Mesendoderm (in vitro differentiated cells): ENCODE results near the gene COA1.

ENCODE experiments used
- DNase-seq: peaks from one replicate; pipeline ENCODE4 v3.0.0; 2013
- H2AK5ac ChIP-seq: 2 replicates; pipeline ENCODE4 v1.6.1; 2013; ENCODE audit warnings: low read length, inconsistent platforms
- H2BK120ac ChIP-seq: 2 replicates; pipeline ENCODE4 v1.6.1; 2013; ENCODE audit warnings: low read depth, mild to moderate bottlenecking, low read length, moderate library complexity, mixed read lengths
- H2BK15ac ChIP-seq: replicated peaks from 2 replicates; pipeline ENCODE4 v1.6.1; 2013; ENCODE audit warnings: low read depth, mild to moderate bottlenecking, moderate library complexity
- H2BK5ac ChIP-seq: 2 replicates; pipeline ENCODE4 v1.6.1; 2013; ENCODE audit warnings: low read length, inconsistent platforms
- H3K18ac ChIP-seq: 2 replicates; pipeline ENCODE4 v1.6.1; 2013; ENCODE audit warnings: mild to moderate bottlenecking, low read length, mixed read lengths
- H3K23ac ChIP-seq: one replicate; pipeline ENCODE4 v1.6.1; 2013; ENCODE audit warnings: low read length
- H3K27ac ChIP-seq: 2 replicates; pipeline ENCODE4 v1.5.1; 2013; ENCODE audit warnings: low read depth, mild to moderate bottlenecking, inconsistent platforms, low read length, moderate library complexity
- H3K27me3 ChIP-seq: 2 replicates; pipeline ENCODE4 v1.6.1; 2013; ENCODE audit warnings: low read length, control low read depth, mild to moderate bottlenecking, inconsistent platforms; ENCODE audit not compliant: insufficient read depth, poor library complexity
- H3K36me3 ChIP-seq: 2 replicates; pipeline ENCODE4 v1.6.1; 2013; ENCODE audit warnings: low read length, inconsistent platforms; ENCODE audit not compliant: control insufficient read depth, insufficient read depth
- H3K4ac ChIP-seq: one replicate; pipeline ENCODE4 v1.6.1; 2013; ENCODE audit warnings: low read depth, mild to moderate bottlenecking, low read length, moderate library complexity
- H3K4me1 ChIP-seq: 2 replicates; pipeline ENCODE4 v1.6.1; 2013; ENCODE audit warnings: low read depth, low read length, inconsistent platforms; ENCODE audit not compliant: control insufficient read depth
- H3K4me2 ChIP-seq: 2 replicates; pipeline ENCODE4 v1.6.1; 2013; ENCODE audit warnings: low read length
- H3K4me3 ChIP-seq: 2 replicates; pipeline ENCODE4 v1.5.1; 2013; ENCODE audit warnings: mild to moderate bottlenecking, low read length
- H3K56ac ChIP-seq: one replicate; pipeline ENCODE4 v1.6.1; 2013; ENCODE audit warnings: low read length
- H3K79me1 ChIP-seq: 2 replicates; pipeline ENCODE4 v1.6.1; 2013; ENCODE audit warnings: low read length, inconsistent platforms
- H3K79me2 ChIP-seq: 2 replicates; pipeline ENCODE4 v1.6.1; 2013; ENCODE audit warnings: mild to moderate bottlenecking, low read length; ENCODE audit not compliant: control insufficient read depth, insufficient read depth
- H3K9ac ChIP-seq: 2 replicates; pipeline ENCODE4 v1.6.1; 2013; ENCODE audit warnings: low read length, inconsistent platforms
- H4K5ac ChIP-seq: one replicate; pipeline ENCODE4 v1.6.1; 2013; ENCODE audit warnings: low read length
- H4K8ac ChIP-seq: one replicate; pipeline ENCODE4 v1.6.1; 2013; ENCODE audit warnings: low read depth, mild to moderate bottlenecking, control low read depth, low read length, moderate library complexity
- WGBS: extraction: QIAGEN DNeasy Blood & Tissue Kit; methylation state at CpG from one replicate; pipeline ENCODE4 v1.1.7; 2013; ENCODE audit warnings: low lambda C conversion rate, missing lambda C conversion rate; ENCODE audit not compliant: insufficient coverage; ENCODE audit errors: extremely low coverage; 5-methylcytosine and 5-hydroxymethylcytosine counted together

Gene COA1

DNA sequence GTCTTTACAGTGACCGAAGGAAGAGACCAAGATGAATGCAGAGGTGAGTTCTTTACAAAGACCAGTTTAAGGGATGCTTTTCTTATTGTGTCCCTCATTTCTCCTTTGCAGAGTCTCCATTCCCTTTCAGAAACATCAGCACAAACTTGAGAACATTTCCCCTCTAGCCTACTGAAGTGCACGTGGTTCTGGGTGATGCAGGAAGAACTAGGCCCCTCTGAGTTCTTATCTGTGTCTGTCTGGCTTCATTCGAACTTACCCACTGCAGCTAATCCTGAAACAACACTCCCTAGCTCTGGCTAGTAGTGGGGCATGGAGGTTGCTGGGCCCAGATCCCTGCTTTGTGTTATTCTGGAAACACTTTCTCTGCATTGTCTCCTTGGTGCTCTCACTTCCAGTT is 41.8 kb upstream of the COA1 start:
- Histone ChIP-seq H3K9ac (no peak overlapping the region), H3K4me3 (no peak overlapping the region), H3K56ac (peak overlapping the region; percentile 49), H3K18ac (no peak overlapping the region), H3K79me1 (no peaks in the 10 kb centered on the region), H2BK120ac (no peak overlapping the region), H3K27me3 (no peaks in the 10 kb centered on the region), H2BK15ac (no peak overlapping the region), H3K4ac (no peak overlapping the region), H3K23ac (no peak overlapping the region), H3K27ac (no peak overlapping the region), H2BK5ac (no peak overlapping the region), H2AK5ac (no peak overlapping the region), H4K8ac (no peak overlapping the region), H3K36me3 (no peaks in the 10 kb centered on the region), H4K5ac (no peak overlapping the region), H3K4me1 (peaks cover 5% of the 10 kb centered on the region), H3K79me2 (no peaks in the 10 kb centered on the region), H3K4me2 (no peak overlapping the region)
- no peak for DNase-seq
- WGBS, result no CpG with 5 or more reads among the region's 3 CpGs

DNA sequence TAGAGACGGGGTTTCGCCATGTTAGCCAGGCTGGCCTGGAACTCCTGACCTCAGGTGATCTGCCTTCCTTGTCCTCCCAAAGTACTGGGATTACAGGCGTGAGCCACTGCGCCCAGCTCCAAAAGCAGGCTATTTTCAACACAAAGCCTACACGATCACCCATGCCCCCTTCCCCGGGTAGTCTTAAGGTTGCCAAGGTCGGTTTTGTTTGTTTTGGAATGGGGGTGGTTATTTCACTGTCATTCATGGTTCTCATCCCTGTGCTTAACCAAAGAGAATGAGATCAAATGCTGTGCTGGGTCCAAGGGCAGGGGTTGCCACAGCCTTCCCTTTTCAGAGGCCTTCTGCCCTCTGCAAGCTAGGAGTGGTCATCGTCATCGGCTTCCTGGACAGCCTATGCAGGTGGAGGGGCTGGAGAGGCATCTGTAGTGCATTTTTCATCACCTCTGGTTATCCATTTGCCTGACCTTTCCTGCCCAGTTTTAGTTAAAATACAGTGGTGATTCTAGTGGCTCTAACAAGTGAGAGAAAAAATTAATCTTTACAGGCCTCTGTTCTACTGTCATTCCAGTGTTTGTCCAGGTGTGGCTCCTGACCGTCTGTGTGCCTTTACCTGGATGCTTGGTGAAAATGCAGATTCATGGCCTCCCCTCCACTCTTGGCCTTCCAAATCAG is 40.6 kb upstream of the COA1 start:
- Histone ChIP-seq H3K27ac (no peak overlapping the region), H4K8ac (no peak overlapping the region), H3K18ac (no peak overlapping the region), H3K4me3 (no peak overlapping the region), H3K79me2 (no peaks in the 10 kb centered on the region), H3K27me3 (no peaks in the 10 kb centered on the region), H3K23ac (no peak overlapping the region), H4K5ac (no peak overlapping the region), H2BK120ac (no peak overlapping the region), H3K4me1 (peaks cover 5% of the 10 kb centered on the region), H3K4ac (no peak overlapping the region), H2BK5ac (no peak overlapping the region), H3K36me3 (no peaks in the 10 kb centered on the region), H3K9ac (no peak overlapping the region), H3K56ac (no peak overlapping the region), H3K79me1 (no peaks in the 10 kb centered on the region), H2BK15ac (no peak overlapping the region), H3K4me2 (no peak overlapping the region), H2AK5ac (no peak overlapping the region)
- no peak for DNase-seq
- WGBS, result no CpG with 5 or more reads among the region's 10 CpGs

DNA sequence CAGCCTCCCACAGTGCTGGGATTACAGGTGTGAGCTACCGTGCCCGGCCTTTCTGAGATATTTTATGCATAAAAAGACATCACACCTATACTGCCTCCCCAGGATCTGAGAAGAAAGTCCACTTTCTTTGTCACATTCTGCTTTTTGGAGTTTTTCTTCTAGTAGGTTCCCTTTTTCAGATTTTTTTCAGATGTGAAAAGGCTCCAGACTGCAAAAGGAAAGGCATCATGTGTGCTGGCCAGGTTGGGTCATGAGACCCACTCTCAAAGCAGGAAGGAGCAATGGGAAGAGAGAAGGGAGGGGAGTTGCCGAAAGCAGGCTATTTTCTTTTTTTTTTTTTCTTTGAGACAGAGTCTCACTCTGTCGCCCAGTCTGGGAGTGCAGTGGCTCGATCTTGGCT is 40.0 kb upstream of the COA1 start:
- Histone ChIP-seq H3K4me1 (peaks cover 5% of the 10 kb centered on the region), H3K79me2 (no peaks in the 10 kb centered on the region), H3K9ac (no peak overlapping the region), H3K79me1 (no peaks in the 10 kb centered on the region), H2AK5ac (no peak overlapping the region), H3K27ac (no peak overlapping the region), H2BK5ac (no peak overlapping the region), H4K8ac (no peak overlapping the region), H3K18ac (no peak overlapping the region), H2BK15ac (no peak overlapping the region), H3K4me2 (no peak overlapping the region), H4K5ac (no peak overlapping the region), H3K4me3 (no peak overlapping the region), H3K4ac (no peak overlapping the region), H3K23ac (no peak overlapping the region), H3K56ac (no peak overlapping the region), H3K36me3 (no peaks in the 10 kb centered on the region), H2BK120ac (no peak overlapping the region), H3K27me3 (no peaks in the 10 kb centered on the region)
- WGBS, result no CpG with 5 or more reads among the region's 5 CpGs
- no peak for DNase-seq

DNA sequence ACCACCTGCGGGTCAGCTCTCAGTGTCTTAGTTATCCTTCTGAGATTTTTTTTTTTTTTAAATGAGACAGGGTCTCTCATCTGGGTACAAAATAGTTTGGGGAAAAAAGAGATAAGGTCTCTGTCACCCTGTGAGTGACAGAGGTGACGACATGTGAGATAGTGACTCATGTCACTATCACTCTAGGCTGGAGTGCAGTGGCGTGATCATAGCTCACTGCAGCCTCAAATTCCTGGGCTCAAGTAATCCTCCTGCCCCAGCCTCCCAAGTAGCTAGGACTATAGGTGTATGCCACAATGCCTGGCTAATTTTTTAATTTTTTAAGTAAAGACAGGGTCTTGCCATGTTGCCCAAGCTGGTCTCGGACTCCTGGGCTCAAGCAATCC is 39.6 kb upstream of the COA1 start:
- no peak overlapping the region for H3K56ac ChIP-seq
- H4K5ac ChIP-seq, result no peak overlapping the region
- DNase-seq, result peak; percentile 38

DNA sequence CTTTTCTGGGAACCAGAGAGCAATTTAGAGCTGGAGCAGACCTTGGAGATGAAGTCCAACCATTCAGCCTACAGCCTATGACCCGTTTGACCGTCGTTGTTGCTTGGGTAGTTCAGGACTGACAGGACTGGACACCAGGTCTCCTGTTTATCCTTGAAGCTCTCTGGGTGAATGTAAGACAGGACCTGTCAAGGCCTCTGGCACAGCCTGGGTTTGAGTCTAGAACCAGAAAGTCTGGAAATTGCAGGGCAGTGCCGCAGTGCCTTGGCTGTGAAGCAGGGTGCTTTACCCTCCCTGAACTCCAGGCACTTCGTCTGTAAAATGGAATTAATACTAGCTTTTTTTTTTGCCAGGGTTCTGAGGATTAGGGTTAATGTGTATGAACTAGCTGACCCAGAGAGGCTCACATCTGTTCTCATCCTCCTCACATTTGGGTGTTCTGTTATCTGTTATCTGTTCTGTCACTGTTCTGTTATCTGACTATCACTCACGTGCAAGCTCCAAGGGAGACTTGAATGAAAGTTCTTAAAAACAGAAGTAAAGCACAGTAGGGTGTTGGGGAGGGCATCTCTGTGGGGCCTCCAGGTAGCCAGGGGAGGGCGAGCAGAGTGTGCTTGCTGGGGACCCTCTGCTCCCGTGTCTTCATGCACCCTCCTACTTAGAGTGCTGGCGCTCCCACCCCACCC is 39.0 kb upstream of the COA1 start:
- H2BK15ac ChIP-seq, result no peak overlapping the region
- no peak overlapping the region for H4K5ac ChIP-seq
- H3K4me1 ChIP-seq, result peaks cover 5% of the 10 kb centered on the region
- no peak overlapping the region for H3K23ac ChIP-seq
- no peak overlapping the region for H2BK120ac ChIP-seq
- no peaks in the 10 kb centered on the region for H3K79me2 ChIP-seq
- H2AK5ac ChIP-seq, result no peak overlapping the region
- no peak overlapping the region for H2BK5ac ChIP-seq
- H3K18ac ChIP-seq, result no peak overlapping the region
- H3K36me3 ChIP-seq, result no peaks in the 10 kb centered on the region
- H3K9ac ChIP-seq, result no peak overlapping the region
- H3K56ac ChIP-seq, result no peak overlapping the region
- H3K27me3 ChIP-seq, result no peaks in the 10 kb centered on the region
- DNase-seq, result peak; percentile 83
- no peak overlapping the region for H4K8ac ChIP-seq
- no peaks in the 10 kb centered on the region for H3K79me1 ChIP-seq
- no peak overlapping the region for H3K27ac ChIP-seq
- no peak overlapping the region for H3K4ac ChIP-seq
- no peak overlapping the region for H3K4me2 ChIP-seq
- no CpG with 5 or more reads among the region's 9 CpGs for WGBS
- H3K4me3 ChIP-seq, result no peak overlapping the region

More for the DNA sequence above, 39.6 kb upstream of the COA1 start:
- Histone ChIP-seq H2BK120ac (no peak overlapping the region), H3K4me2 (no peak overlapping the region), H3K79me1 (no peaks in the 10 kb centered on the region), H2BK15ac (no peak overlapping the region), H3K4me1 (peaks cover 5% of the 10 kb centered on the region), H3K4ac (no peak overlapping the region), H3K4me3 (no peak overlapping the region), H2AK5ac (no peak overlapping the region), H3K27ac (no peak overlapping the region), H3K23ac (no peak overlapping the region), H3K36me3 (no peaks in the 10 kb centered on the region), H4K8ac (no peak overlapping the region), H3K18ac (no peak overlapping the region), H3K9ac (no peak overlapping the region), H3K79me2 (no peaks in the 10 kb centered on the region), H2BK5ac (no peak overlapping the region), H3K27me3 (no peaks in the 10 kb centered on the region)
- WGBS, result no CpG with 5 or more reads among the region's 4 CpGs
